Breast epithelium (tissue), 4 donors: ENCODE measurements around the gene PWWP2B. TPM values are rescaled to one million over a fixed set of nuclear protein-coding genes. Genes with fewer than 3 reads are reported as not detected.

Experiments used
- DNase-seq, 2 donors: peaks; one replicate each; pipeline ENCODE4 v3.0.0-alpha.2; 2019; ENCODE audit warnings: low spot score in 2 of 2
- H3K27ac ChIP-seq, 2 donors: fragments of 200-600 bp; sonication (generic) in 1 of 2; one replicate each; pipeline ENCODE4 v1.5.1; 2016 to 2019; ENCODE audit warnings: mild to moderate bottlenecking in 1 of 2
- H3K27me3 ChIP-seq, 2 donors: fragments of 200-600 bp; sonication (generic) in 1 of 2; one replicate each; pipeline versions ENCODE4 v1.5.1 to v1.6.0; 2017 to 2019; ENCODE audit warnings: control low read depth in 1 of 2, mild to moderate bottlenecking in 1 of 2
- H3K36me3 ChIP-seq: fragments of 200-600 bp; one replicate; pipeline ENCODE4 v1.5.1; 2019
- H3K4me1 ChIP-seq, 2 donors: fragments of 200-600 bp; sonication (generic); one replicate each; pipeline ENCODE4 v1.5.1; 2016 to 2019; ENCODE audit warnings: control low read depth in 1 of 2
- H3K4me3 ChIP-seq, 3 donors: fragments of 200-600 bp; sonication (generic); 1 replicate in 2 of 3; 2 replicates in 1 of 3; pipeline ENCODE4 v1.5.1; 2016 to 2019; ENCODE audit warnings: mild to moderate bottlenecking in 3 of 3, moderate library complexity in 2 of 3
- H3K9me3 ChIP-seq, 2 donors: fragments of 200-600 bp; sonication (generic) in 1 of 2; one replicate each; pipeline ENCODE4 v1.5.1; 2016 to 2019; ENCODE audit warnings: control low read depth in 1 of 2
- POLR2A ChIP-seq: fragments of 450-650 bp; IDR thresholded peaks from one replicate; pipeline ENCODE4 v1.6.1; 2016; ENCODE audit warnings: antibody characterized with exemption, mild to moderate bottlenecking, moderate library complexity
- POLR2AphosphoS5 ChIP-seq, 3 donors: sonication (generic); formaldehyde crosslinking; IDR thresholded peaks; one replicate each; pipeline ENCODE4 v1.6.1; 2017; ENCODE audit warnings: antibody characterized with exemption in 3 of 3
- intact Hi-C: fragments of 100-400 bp; cut with DNase I; formaldehyde crosslinking; loops from one replicate; pipeline ENCODE4 v1.15.1; 2023; ENCODE audit warnings: low total_unique reads
- total RNA-seq, 3 donors: library from RNA; depleted of rRNA; stranded (reverse); fragments of >200 nt; gene quantifications; one replicate each; pipeline ENCODE4 v1.1.0, GENCODE V29; 2016
- TF ChIP-seq, protein P1 (sequence below), 3 donors: fragments of 450-650 bp; IDR thresholded peaks; one replicate each; pipeline ENCODE4 v1.5.1; 2016 to 2017; ENCODE audit warnings: antibody characterized with exemption in 3 of 3, mild to moderate bottlenecking in 3 of 3, moderate library complexity in 3 of 3

Gene PWWP2B
- total RNA-seq, 3 donors from 2014 or later, result 10.7 to 15.5 (median 13.4) TPM

DNA sequence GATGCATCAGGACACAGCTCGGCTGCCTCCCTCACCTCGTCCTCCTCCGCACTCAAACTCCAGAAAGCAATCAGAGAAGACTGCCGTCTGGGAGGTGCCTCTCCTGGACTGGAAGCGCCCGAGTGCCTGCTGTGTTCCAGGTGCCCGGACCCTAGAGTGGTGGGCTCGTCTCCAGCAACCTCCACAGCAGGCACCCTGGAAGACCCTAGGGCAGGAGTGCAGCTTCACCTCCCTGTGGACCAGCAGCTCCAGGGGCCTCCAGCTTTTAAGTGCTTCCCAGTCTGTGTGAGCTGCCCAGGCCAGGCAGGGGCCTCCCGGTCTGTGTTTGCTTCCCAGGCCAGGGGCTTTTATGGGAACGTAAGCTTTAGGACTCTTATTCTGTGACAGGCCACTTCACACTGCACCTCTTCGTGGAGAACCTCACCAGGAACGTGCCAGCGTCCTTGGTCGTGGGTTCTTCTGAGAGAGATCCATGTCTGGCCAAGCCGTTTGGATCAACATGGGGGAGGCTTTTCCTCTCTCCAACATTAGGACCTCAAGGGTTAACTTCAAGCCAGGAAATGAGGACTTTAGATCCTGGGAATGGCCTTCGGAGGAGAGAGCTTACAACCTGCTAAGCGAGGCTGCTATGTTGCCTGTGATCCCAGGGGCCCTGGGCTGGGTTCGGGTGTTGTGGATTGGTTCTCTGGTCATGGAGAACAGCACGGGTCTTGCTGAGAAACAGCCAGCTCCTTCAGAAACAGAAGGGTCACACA, 5.9 kb upstream of the PWWP2B start:
- peak in 1 of 2 donors; percentile 48 for DNase-seq
- Histone ChIP-seq H3K4me1 (peaks cover 0 to 11% of the 10 kb centered on the region in 2 donors), H3K36me3 (no peaks in the 10 kb centered on the region), H3K27ac (no peak overlapping the region), H3K27me3 (no peaks in the 10 kb centered on the region), H3K4me3 (no peak overlapping the region), H3K9me3 (no peaks in the 10 kb centered on the region)
- TF ChIP-seq, protein P1, sequence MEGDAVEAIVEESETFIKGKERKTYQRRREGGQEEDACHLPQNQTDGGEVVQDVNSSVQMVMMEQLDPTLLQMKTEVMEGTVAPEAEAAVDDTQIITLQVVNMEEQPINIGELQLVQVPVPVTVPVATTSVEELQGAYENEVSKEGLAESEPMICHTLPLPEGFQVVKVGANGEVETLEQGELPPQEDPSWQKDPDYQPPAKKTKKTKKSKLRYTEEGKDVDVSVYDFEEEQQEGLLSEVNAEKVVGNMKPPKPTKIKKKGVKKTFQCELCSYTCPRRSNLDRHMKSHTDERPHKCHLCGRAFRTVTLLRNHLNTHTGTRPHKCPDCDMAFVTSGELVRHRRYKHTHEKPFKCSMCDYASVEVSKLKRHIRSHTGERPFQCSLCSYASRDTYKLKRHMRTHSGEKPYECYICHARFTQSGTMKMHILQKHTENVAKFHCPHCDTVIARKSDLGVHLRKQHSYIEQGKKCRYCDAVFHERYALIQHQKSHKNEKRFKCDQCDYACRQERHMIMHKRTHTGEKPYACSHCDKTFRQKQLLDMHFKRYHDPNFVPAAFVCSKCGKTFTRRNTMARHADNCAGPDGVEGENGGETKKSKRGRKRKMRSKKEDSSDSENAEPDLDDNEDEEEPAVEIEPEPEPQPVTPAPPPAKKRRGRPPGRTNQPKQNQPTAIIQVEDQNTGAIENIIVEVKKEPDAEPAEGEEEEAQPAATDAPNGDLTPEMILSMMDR (IDR thresholded peaks at IDR 0.05), result no peak
- no peak for TF ChIP-seq POLR2A
- no peak for TF ChIP-seq POLR2AphosphoS5 (IDR thresholded peaks at IDR 0.05)
- intact Hi-C loops, result loop anchor here (5.0 kb wide), 1 partner anchor 56 kb away; no protein-coding TSS in a partner anchor

DNA sequence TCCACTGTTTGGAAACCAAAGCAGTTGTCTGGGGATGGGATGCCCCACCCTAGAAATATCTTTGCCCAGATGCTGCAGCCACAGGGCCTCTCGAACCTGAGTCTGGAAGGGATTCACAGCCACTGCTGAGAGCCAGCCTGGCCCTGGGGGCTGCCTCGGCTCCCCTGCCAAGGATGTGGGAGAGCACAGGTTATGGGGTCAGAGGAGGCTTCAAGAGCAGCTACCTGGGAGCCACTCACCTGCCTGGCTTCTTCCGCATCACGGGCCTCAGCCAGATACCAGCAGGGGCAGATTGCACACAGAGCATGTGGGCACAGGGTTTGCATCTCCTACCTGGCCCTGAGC, 5.4 kb upstream of the PWWP2B start:
- Histone ChIP-seq H3K4me3 (no peak overlapping the region), H3K9me3 (no peaks in the 10 kb centered on the region), H3K27me3 (no peaks in the 10 kb centered on the region), H3K4me1 (peaks cover 0 to 11% of the 10 kb centered on the region in 2 donors), H3K36me3 (no peaks in the 10 kb centered on the region), H3K27ac (no peak overlapping the region)
- TF ChIP-seq, protein P1 (IDR thresholded peaks at IDR 0.05), result no peak
- TF ChIP-seq POLR2AphosphoS5 (IDR thresholded peaks at IDR 0.05) (no peak), POLR2A (no peak)
- DNase-seq, result no peak
- intact Hi-C loops, result loop anchor here (5.0 kb wide), 1 partner anchor 56 kb away; no protein-coding TSS in a partner anchor

DNA sequence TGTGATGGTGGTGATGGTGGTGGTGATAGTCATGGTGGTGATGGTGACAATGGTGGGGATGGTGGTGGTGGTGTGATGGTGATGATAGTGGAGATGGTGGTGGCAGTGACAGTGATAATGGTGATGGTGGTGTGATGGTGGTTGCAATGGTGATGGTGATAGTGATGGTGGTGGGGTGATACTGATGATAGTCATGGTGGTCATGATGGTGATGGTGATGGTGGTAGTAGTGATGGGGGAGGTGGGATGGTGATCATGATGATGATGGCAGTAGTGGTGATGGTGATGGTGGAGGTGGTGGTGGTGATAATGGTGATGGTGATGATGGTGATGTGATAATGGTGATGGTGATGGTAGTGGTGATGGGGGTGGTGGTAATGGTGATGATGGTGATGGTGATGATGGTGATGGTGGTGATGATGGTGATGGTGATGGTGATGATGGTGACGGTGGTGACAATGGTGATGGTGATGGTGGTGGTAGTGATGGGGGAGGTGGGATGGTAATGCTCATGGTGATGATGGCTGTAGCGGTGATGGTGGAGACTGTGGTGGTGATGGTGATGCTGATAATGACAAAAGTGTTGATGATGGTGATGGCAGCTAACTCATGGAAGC, 4.7 kb upstream of the PWWP2B start:
- intact Hi-C loops, result loop anchor here (5.0 kb wide), 1 partner anchor 55 kb away; no protein-coding TSS in a partner anchor
- no peak for DNase-seq

DNA sequence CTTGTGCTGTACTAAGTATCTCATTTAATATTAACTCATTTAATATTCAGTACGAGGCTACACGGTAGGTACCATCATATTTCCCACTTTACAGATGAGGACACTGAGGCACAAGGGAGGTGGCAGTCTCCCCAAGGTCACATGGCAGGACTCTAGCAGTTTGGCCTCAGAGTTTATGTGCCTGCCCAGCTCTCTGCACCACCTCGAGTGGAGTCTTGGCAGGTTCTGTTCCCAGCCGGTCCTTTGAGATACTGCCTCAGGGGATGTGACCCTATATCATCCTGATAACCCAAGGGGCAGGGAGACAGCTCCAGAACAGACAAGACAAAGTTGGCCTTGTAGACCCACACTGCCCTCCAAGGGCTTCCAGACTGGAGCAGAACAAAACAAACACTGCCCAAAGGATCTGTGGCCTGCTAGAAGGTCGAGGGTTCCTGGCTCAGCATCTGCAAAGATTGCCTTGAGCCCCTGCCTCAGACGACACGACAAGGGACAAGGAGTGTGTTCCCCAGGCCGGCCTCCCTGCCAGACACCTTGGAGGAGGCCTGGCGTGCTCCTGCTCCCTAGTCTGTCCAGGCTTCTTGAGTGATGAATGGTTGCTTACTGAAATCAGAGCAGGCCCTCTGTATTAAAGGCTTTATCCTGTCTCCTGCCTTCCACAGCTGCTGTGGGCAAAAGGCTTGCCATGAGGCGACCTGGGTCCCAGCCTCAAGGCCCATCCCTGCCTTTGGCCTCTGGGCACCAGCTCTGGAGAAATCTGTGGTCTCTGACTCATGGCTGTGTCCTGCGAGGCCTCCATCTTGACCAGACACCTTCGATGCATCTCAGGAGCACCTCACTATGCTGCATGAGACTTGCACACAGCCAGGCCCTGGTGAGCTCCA, 3.9 kb upstream of the PWWP2B start:
- Histone ChIP-seq H3K4me1 (peaks cover under 1 to 13% of the 10 kb centered on the region in 2 donors), H3K36me3 (no peaks in the 10 kb centered on the region), H3K9me3 (no peaks in the 10 kb centered on the region), H3K4me3 (no peak overlapping the region), H3K27ac (peak overlapping the region in 1 of 2 donors; percentile 9), H3K27me3 (no peaks in the 10 kb centered on the region)
- intact Hi-C loops, result loop anchor here (5.0 kb wide), 1 partner anchor 54 kb away; no protein-coding TSS in a partner anchor
- no peak for DNase-seq
- TF ChIP-seq POLR2A, result no peak
- TF ChIP-seq, protein P1 (IDR thresholded peaks at IDR 0.05), result no peak
- no peak for TF ChIP-seq POLR2AphosphoS5 (IDR thresholded peaks at IDR 0.05)

More for the DNA sequence above, 4.7 kb upstream of the PWWP2B start:
- Histone ChIP-seq H3K27ac (no peak overlapping the region), H3K36me3 (no peaks in the 10 kb centered on the region), H3K4me3 (no peak overlapping the region), H3K4me1 (peaks cover 0 to 11% of the 10 kb centered on the region in 2 donors), H3K27me3 (no peaks in the 10 kb centered on the region), H3K9me3 (no peaks in the 10 kb centered on the region)
- TF ChIP-seq POLR2A, result no peak

DNA sequence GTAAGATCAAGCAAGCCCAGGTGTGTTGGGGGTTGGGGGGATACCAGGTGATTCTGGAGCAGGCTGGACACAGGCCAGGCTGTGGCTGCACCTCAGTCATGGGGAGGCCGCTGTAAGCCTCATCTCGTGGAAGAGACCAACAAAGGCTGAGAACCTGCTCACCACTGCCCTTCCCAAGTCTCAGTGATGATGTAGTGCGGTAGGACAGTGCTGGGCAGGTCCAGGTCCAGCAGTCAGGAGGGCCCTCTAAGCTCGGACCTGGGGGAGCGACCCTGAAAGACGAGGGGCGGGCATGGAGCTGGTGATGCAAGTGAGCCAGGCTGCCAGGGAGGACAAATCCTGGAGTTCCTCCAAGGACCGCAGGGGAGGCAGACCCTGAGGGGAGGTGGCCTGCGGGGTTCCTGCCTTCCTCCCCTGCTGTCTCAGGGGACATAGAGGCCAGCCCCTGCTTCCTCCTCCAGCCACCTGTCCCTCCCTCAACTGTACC, 3.3 kb upstream of the PWWP2B start:
- intact Hi-C loops, result loop anchor here (5.0 kb wide), 1 partner anchor 54 kb away; no protein-coding TSS in a partner anchor
- no peak for DNase-seq
- Histone ChIP-seq H3K4me3 (no peak overlapping the region), H3K4me1 (peaks cover 8 to 16% of the 10 kb centered on the region in 2 donors), H3K9me3 (no peaks in the 10 kb centered on the region), H3K27me3 (no peaks in the 10 kb centered on the region), H3K36me3 (no peaks in the 10 kb centered on the region), H3K27ac (peak overlapping the region in 1 of 2 donors; percentile 9)
- TF ChIP-seq POLR2AphosphoS5 (IDR thresholded peaks at IDR 0.05), result no peak
